ENCODE results near the gene STPG1. TPM values are rescaled to one million over a fixed set of nuclear protein-coding genes. Genes with fewer than 3 reads are reported as not detected.

Gene STPG1
- total and polyA plus RNA-seq, 9 of the 15 experiments (the other 6 are each of a cell fraction or from before 2014, with no cell fraction given) = 5.0 to 11.9 (median 8.3) TPM

DNA sequence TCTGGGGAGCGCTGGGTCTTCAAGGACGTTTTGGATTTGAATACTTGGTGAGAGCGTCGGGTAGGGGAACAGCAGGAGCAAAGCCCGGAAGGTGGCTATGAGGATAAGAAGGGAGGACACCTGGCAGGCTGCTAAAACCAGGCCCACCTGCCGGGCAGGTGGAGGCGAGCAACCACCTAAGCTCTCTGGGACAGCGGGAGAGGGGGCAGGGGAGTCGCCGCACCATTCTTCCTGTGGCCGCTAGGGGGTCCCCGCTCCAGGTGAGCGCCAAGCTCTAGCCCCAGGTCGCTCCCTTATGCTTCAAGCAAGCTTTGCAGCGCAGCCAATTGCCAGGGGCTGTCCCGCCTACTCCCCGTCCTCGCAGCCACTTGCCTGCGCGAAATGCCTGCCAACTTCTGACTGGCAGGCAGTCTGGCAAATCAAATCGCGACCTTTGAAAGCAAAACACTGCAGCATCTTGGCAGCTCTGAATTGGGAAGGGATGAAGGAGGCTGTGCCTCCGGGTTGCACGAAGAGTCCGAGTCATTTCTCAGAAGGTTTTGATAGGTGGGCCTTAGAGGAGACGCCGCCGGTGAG is 1.8 kb upstream of the STPG1 start, which contains the start of gene NIPAL3 (continued):
- TF ChIP-seq ASH1L (IDR thresholded peaks at IDR 0.05; ENCODE audit: borderline replicate concordance, low read depth, partially characterized antibody) (peak; percentile 94), L3MBTL2 (IDR thresholded peaks at IDR 0.05) (peak; percentile 71), ZFX (CRISPR knock-in tag; IDR thresholded peaks at IDR 0.05) (no peak), ZNF639 (CRISPR knock-in tag; conservative IDR thresholded peaks at IDR 0.05 in 1 of 2, IDR thresholded peaks at IDR 0.05 in 1 of 2) (no peak), FOXJ3 (CRISPR knock-in tag; IDR thresholded peaks at IDR 0.05) (no peak), KLF13 (tag; IDR thresholded peaks at IDR 0.05; ENCODE audit: borderline replicate concordance, low read depth) (no peak), ZKSCAN1 (IDR thresholded peaks at IDR 0.05; ENCODE audit: low read depth, low read length) (peak; percentile 61; the same call in 1 of the 2 replicates), ZNF551 (CRISPR knock-in tag; IDR thresholded peaks at IDR 0.05) (no peak), POLR2G (IDR thresholded peaks at IDR 0.05; ENCODE audit: low read depth, low read length) (peak; percentile 42; the same call in 1 of the 2 replicates), ELK1 (CRISPR knock-in tag; IDR thresholded peaks at IDR 0.05) (no peak)
- TF ChIP-seq, protein P1, sequence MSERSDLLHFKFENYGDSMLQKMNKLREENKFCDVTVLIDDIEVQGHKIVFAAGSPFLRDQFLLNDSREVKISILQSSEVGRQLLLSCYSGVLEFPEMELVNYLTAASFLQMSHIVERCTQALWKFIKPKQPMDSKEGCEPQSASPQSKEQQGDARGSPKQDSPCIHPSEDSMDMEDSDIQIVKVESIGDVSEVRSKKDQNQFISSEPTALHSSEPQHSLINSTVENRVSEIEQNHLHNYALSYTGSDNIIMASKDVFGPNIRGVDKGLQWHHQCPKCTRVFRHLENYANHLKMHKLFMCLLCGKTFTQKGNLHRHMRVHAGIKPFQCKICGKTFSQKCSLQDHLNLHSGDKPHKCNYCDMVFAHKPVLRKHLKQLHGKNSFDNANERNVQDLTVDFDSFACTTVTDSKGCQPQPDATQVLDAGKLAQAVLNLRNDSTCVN (CRISPR knock-in tag; IDR thresholded peaks at IDR 0.05) = no peak
- TF ChIP-seq, protein P2, sequence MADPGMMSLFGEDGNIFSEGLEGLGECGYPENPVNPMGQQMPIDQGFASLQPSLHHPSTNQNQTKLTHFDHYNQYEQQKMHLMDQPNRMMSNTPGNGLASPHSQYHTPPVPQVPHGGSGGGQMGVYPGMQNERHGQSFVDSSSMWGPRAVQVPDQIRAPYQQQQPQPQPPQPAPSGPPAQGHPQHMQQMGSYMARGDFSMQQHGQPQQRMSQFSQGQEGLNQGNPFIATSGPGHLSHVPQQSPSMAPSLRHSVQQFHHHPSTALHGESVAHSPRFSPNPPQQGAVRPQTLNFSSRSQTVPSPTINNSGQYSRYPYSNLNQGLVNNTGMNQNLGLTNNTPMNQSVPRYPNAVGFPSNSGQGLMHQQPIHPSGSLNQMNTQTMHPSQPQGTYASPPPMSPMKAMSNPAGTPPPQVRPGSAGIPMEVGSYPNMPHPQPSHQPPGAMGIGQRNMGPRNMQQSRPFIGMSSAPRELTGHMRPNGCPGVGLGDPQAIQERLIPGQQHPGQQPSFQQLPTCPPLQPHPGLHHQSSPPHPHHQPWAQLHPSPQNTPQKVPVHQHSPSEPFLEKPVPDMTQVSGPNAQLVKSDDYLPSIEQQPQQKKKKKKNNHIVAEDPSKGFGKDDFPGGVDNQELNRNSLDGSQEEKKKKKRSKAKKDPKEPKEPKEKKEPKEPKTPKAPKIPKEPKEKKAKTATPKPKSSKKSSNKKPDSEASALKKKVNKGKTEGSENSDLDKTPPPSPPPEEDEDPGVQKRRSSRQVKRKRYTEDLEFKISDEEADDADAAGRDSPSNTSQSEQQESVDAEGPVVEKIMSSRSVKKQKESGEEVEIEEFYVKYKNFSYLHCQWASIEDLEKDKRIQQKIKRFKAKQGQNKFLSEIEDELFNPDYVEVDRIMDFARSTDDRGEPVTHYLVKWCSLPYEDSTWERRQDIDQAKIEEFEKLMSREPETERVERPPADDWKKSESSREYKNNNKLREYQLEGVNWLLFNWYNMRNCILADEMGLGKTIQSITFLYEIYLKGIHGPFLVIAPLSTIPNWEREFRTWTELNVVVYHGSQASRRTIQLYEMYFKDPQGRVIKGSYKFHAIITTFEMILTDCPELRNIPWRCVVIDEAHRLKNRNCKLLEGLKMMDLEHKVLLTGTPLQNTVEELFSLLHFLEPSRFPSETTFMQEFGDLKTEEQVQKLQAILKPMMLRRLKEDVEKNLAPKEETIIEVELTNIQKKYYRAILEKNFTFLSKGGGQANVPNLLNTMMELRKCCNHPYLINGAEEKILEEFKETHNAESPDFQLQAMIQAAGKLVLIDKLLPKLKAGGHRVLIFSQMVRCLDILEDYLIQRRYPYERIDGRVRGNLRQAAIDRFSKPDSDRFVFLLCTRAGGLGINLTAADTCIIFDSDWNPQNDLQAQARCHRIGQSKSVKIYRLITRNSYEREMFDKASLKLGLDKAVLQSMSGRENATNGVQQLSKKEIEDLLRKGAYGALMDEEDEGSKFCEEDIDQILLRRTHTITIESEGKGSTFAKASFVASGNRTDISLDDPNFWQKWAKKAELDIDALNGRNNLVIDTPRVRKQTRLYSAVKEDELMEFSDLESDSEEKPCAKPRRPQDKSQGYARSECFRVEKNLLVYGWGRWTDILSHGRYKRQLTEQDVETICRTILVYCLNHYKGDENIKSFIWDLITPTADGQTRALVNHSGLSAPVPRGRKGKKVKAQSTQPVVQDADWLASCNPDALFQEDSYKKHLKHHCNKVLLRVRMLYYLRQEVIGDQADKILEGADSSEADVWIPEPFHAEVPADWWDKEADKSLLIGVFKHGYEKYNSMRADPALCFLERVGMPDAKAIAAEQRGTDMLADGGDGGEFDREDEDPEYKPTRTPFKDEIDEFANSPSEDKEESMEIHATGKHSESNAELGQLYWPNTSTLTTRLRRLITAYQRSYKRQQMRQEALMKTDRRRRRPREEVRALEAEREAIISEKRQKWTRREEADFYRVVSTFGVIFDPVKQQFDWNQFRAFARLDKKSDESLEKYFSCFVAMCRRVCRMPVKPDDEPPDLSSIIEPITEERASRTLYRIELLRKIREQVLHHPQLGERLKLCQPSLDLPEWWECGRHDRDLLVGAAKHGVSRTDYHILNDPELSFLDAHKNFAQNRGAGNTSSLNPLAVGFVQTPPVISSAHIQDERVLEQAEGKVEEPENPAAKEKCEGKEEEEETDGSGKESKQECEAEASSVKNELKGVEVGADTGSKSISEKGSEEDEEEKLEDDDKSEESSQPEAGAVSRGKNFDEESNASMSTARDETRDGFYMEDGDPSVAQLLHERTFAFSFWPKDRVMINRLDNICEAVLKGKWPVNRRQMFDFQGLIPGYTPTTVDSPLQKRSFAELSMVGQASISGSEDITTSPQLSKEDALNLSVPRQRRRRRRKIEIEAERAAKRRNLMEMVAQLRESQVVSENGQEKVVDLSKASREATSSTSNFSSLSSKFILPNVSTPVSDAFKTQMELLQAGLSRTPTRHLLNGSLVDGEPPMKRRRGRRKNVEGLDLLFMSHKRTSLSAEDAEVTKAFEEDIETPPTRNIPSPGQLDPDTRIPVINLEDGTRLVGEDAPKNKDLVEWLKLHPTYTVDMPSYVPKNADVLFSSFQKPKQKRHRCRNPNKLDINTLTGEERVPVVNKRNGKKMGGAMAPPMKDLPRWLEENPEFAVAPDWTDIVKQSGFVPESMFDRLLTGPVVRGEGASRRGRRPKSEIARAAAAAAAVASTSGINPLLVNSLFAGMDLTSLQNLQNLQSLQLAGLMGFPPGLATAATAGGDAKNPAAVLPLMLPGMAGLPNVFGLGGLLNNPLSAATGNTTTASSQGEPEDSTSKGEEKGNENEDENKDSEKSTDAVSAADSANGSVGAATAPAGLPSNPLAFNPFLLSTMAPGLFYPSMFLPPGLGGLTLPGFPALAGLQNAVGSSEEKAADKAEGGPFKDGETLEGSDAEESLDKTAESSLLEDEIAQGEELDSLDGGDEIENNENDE (IDR thresholded peaks at IDR 0.05; ENCODE audit: low read depth, low read length) = no peak
